ENCODE measurements around the gene CWC22. TPM values are rescaled to one million over a fixed set of nuclear protein-coding genes. Genes with fewer than 3 reads are reported as not detected.

Gene CWC22
- polyA plus RNA-seq, 1 donor from 2014 or later = 16.0 TPM

- Histone ChIP-seq H3K9me2 (ENCODE audit: insufficient read depth, low read length) (no peaks in the 10 kb centered on the region), H3F3A (ENCODE audit: insufficient read depth, low read length, poor library complexity, severe bottlenecking) (no peaks in the 10 kb centered on the region), H3K4me2 (ENCODE audit: low read length) (no peak overlapping the region), H3K9me3 (ENCODE audit: low read length) (peaks cover 7% of the 10 kb centered on the region), H3K27me3 (ENCODE audit: insufficient read depth, low read depth, low read length) (no peaks in the 10 kb centered on the region), H3K79me2 (replicated peaks; ENCODE audit: insufficient read depth, low read length) (no peaks in the 10 kb centered on the region), H3K4me3 (ENCODE audit: low read length) (no peak overlapping the region), H3K36me3 (ENCODE audit: insufficient read depth, low read length) (no peaks in the 10 kb centered on the region), H4K20me1 (ENCODE audit: insufficient read depth) (no peaks in the 10 kb centered on the region), H2AFZ (ENCODE audit: low read depth, low read length) (no peak overlapping the region), H3K9ac (ENCODE audit: low read length) (no peak overlapping the region), H3K27ac (ENCODE audit: low read length) (no peak overlapping the region)
- no peak for TF ChIP-seq EP300 (conservative IDR thresholded peaks at IDR 0.05; ENCODE audit: poor library complexity, severe bottlenecking)
- TF ChIP-seq RAD21 (conservative IDR thresholded peaks at IDR 0.05) = no peak
- TF ChIP-seq POLR2AphosphoS5 (IDR thresholded peaks at IDR 0.05) = no peak
- TF ChIP-seq TAF1 (IDR thresholded peaks at IDR 0.05; ENCODE audit: low read depth) = no peak
- TF ChIP-seq, protein P1, sequence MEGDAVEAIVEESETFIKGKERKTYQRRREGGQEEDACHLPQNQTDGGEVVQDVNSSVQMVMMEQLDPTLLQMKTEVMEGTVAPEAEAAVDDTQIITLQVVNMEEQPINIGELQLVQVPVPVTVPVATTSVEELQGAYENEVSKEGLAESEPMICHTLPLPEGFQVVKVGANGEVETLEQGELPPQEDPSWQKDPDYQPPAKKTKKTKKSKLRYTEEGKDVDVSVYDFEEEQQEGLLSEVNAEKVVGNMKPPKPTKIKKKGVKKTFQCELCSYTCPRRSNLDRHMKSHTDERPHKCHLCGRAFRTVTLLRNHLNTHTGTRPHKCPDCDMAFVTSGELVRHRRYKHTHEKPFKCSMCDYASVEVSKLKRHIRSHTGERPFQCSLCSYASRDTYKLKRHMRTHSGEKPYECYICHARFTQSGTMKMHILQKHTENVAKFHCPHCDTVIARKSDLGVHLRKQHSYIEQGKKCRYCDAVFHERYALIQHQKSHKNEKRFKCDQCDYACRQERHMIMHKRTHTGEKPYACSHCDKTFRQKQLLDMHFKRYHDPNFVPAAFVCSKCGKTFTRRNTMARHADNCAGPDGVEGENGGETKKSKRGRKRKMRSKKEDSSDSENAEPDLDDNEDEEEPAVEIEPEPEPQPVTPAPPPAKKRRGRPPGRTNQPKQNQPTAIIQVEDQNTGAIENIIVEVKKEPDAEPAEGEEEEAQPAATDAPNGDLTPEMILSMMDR (IDR thresholded peaks at IDR 0.05; ENCODE audit: poor library complexity, severe bottlenecking) = no peak
- no peak for TF ChIP-seq EZH2 (IDR thresholded peaks at IDR 0.05; ENCODE audit: borderline replicate concordance, insufficient read depth, low read length, poor library complexity, severe bottlenecking)
- TF ChIP-seq, protein P2, sequence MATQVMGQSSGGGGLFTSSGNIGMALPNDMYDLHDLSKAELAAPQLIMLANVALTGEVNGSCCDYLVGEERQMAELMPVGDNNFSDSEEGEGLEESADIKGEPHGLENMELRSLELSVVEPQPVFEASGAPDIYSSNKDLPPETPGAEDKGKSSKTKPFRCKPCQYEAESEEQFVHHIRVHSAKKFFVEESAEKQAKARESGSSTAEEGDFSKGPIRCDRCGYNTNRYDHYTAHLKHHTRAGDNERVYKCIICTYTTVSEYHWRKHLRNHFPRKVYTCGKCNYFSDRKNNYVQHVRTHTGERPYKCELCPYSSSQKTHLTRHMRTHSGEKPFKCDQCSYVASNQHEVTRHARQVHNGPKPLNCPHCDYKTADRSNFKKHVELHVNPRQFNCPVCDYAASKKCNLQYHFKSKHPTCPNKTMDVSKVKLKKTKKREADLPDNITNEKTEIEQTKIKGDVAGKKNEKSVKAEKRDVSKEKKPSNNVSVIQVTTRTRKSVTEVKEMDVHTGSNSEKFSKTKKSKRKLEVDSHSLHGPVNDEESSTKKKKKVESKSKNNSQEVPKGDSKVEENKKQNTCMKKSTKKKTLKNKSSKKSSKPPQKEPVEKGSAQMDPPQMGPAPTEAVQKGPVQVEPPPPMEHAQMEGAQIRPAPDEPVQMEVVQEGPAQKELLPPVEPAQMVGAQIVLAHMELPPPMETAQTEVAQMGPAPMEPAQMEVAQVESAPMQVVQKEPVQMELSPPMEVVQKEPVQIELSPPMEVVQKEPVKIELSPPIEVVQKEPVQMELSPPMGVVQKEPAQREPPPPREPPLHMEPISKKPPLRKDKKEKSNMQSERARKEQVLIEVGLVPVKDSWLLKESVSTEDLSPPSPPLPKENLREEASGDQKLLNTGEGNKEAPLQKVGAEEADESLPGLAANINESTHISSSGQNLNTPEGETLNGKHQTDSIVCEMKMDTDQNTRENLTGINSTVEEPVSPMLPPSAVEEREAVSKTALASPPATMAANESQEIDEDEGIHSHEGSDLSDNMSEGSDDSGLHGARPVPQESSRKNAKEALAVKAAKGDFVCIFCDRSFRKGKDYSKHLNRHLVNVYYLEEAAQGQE (IDR thresholded peaks at IDR 0.05; ENCODE audit: borderline replicate concordance) = no peak
- no peak for TF ChIP-seq MXI1 (conservative IDR thresholded peaks at IDR 0.05; ENCODE audit: poor library complexity, severe bottlenecking)
- no peak for TF ChIP-seq SMC3 (conservative IDR thresholded peaks at IDR 0.05; ENCODE audit: poor library complexity)
Measured at GRCh38 chr2:179899666-179900065, 107.4 kb downstream of the CWC22 start.

DNA sequence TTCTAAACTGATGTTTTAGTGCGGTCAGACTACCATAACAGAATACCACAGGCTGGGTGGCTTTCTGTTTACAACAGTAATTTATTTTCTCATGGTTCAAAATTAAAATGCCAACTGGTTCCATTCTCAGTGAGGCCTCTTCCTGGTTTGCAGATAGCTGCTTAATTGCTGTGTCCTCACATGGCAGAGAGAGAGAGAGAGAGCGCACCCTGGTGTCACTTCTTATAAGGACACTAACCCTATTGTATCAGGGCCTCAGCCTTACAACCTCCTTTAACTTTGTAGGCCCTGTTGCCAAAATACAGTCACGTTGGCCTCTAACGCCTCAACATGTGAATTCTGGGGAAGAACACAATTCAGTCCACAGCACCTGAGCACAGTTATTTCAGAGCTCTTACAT is 108.2 kb downstream of the CWC22 start:
- Histone ChIP-seq H3F3A (ENCODE audit: insufficient read depth, low read length, poor library complexity, severe bottlenecking) (no peaks in the 10 kb centered on the region), H3K9ac (ENCODE audit: low read length) (no peak overlapping the region), H3K4me3 (ENCODE audit: low read length) (no peak overlapping the region), H3K79me2 (replicated peaks; ENCODE audit: insufficient read depth, low read length) (no peaks in the 10 kb centered on the region), H4K20me1 (ENCODE audit: insufficient read depth) (no peaks in the 10 kb centered on the region), H3K27me3 (ENCODE audit: insufficient read depth, low read depth, low read length) (no peaks in the 10 kb centered on the region), H3K27ac (ENCODE audit: low read length) (no peak overlapping the region), H3K9me3 (ENCODE audit: low read length) (peaks cover 7% of the 10 kb centered on the region), H3K36me3 (ENCODE audit: insufficient read depth, low read length) (no peaks in the 10 kb centered on the region), H3K4me2 (ENCODE audit: low read length) (no peak overlapping the region), H3K9me2 (ENCODE audit: insufficient read depth, low read length) (no peaks in the 10 kb centered on the region), H2AFZ (ENCODE audit: low read depth, low read length) (no peak overlapping the region)
- TF ChIP-seq EZH2 (IDR thresholded peaks at IDR 0.05; ENCODE audit: borderline replicate concordance, insufficient read depth, low read length, poor library complexity, severe bottlenecking) = no peak
- TF ChIP-seq, protein P2 (IDR thresholded peaks at IDR 0.05; ENCODE audit: borderline replicate concordance) = no peak
- TF ChIP-seq MXI1 (conservative IDR thresholded peaks at IDR 0.05; ENCODE audit: poor library complexity, severe bottlenecking) = no peak

Small RNAs within 50 kb of the gene (small RNA-seq; reads per million reads assigned to genes)
- 0 reads per million in 3 experiments for gene RF00416

Other genes starting within 250 kb of the CWC22 start
- gene ZNF385B, start 145.7 kb downstream of the CWC22 start, polyA plus RNA-seq = 0.30 and 0.31 TPM in 2 replicates

Data from neural cell (in vitro differentiated cells).